HG02588 (cell line): ENCODE results near the gene BTF3.

ENCODE experiments used
- ATAC-seq: cut with Tn5 transposase; IDR thresholded peaks from one replicate; pipeline ENCODE4 v1.9.1; 2021; ENCODE audit warnings: mild to moderate bottlenecking, moderate library complexity; ENCODE audit not compliant: unreplicated experiment

Gene BTF3

GRCh38 chr5:73519531-73520283 is 21.5 kb downstream of the BTF3 start:
- ATAC-seq: peak; percentile 93

- no peak for ATAC-seq
Observed at GRCh38 chr5:73522989-73523388, 24.7 kb downstream of the BTF3 start.

- ATAC-seq: no peak
Observed at GRCh38 chr5:73523861-73524260, 25.6 kb downstream of the BTF3 start.

GRCh38 chr5:73525606-73526203 is 27.5 kb downstream of the BTF3 start:
- ATAC-seq: no peak

- ATAC-seq: no peak
Observed at GRCh38 chr5:73528248-73528647, 30.0 kb downstream of the BTF3 start.

- no peak for ATAC-seq
Observed at GRCh38 chr5:73529081-73529480, 30.8 kb downstream of the BTF3 start.

- ATAC-seq: no peak
Observed at GRCh38 chr5:73531356-73531755, 33.1 kb downstream of the BTF3 start.

- ATAC-seq: no peak
Observed at GRCh38 chr5:73532195-73532594, 34.0 kb downstream of the BTF3 start.

- ATAC-seq: no peak
Observed at GRCh38 chr5:73534011-73534644, 35.9 kb downstream of the BTF3 start.

- no peak for ATAC-seq
Observed at GRCh38 chr5:73534971-73535370, 36.7 kb downstream of the BTF3 start.

- ATAC-seq: no peak
Observed at GRCh38 chr5:73539730-73540129, 41.5 kb downstream of the BTF3 start.

- no peak for ATAC-seq
Observed at GRCh38 chr5:73540192-73540591, 42.0 kb downstream of the BTF3 start.

- no peak for ATAC-seq
Observed at GRCh38 chr5:73542020-73542419, 43.8 kb downstream of the BTF3 start.

GRCh38 chr5:73544429-73545402 is 46.5 kb downstream of the BTF3 start:
- no peak for ATAC-seq

- ATAC-seq: no peak
Observed at GRCh38 chr5:73545403-73545779, 47.1 kb downstream of the BTF3 start.

GRCh38 chr5:73550016-73550415 is 51.8 kb downstream of the BTF3 start:
- ATAC-seq: no peak

GRCh38 chr5:73552642-73553041 is 54.4 kb downstream of the BTF3 start:
- ATAC-seq: no peak
